ENCODE measurements around the gene AP2A1.

AP2A1 gene

GRCh38 chr19:49802836-49803528 lies 36.2 kb downstream of the AP2A1 start:
- TF ChIP-seq MYC (IDR thresholded peaks at IDR 0.05; ENCODE audit: low read depth, low read length) (no peak), MAX (IDR thresholded peaks at IDR 0.05; ENCODE audit: low read depth, low read length) (no peak), CTCF (IDR thresholded peaks at IDR 0.05; ENCODE audit: low read depth, low read length) (no peak), POLR2A (IDR thresholded peaks at IDR 0.05; ENCODE audit: extremely low read depth, insufficient read length) (no peak)
- H3K4me3 ChIP-seq (ENCODE audit: low read depth, low read length), result no peak overlapping the region
- DNase-seq (ENCODE audit: low read depth), result no peak

GRCh38 chr19:49803529-49803856 lies 36.7 kb downstream of the AP2A1 start:
- H3K4me3 ChIP-seq (ENCODE audit: low read depth, low read length), result no peak overlapping the region
- DNase-seq (ENCODE audit: low read depth), result no peak
- TF ChIP-seq MYC (IDR thresholded peaks at IDR 0.05; ENCODE audit: low read depth, low read length), result no peak
- TF ChIP-seq POLR2A (IDR thresholded peaks at IDR 0.05; ENCODE audit: extremely low read depth, insufficient read length), result no peak
- TF ChIP-seq MAX (IDR thresholded peaks at IDR 0.05; ENCODE audit: low read depth, low read length), result no peak

GRCh38 chr19:49805822-49806619 lies 39.2 kb downstream of the AP2A1 start:
- no peak overlapping the region for H3K4me3 ChIP-seq (ENCODE audit: low read depth, low read length)
- DNase-seq (ENCODE audit: low read depth), result no peak
- TF ChIP-seq CTCF (IDR thresholded peaks at IDR 0.05; ENCODE audit: low read depth, low read length) (no peak), POLR2A (IDR thresholded peaks at IDR 0.05; ENCODE audit: extremely low read depth, insufficient read length) (no peak), MYC (IDR thresholded peaks at IDR 0.05; ENCODE audit: low read depth, low read length) (no peak), MAX (IDR thresholded peaks at IDR 0.05; ENCODE audit: low read depth, low read length) (no peak)

- DNase-seq (ENCODE audit: low read depth), result no peak
Measured at GRCh38 chr19:49806620-49806959, 39.8 kb downstream of the AP2A1 start.

GRCh38 chr19:49807058-49807903 lies 40.5 kb downstream of the AP2A1 start:
- no peak overlapping the region for H3K4me3 ChIP-seq (ENCODE audit: low read depth, low read length)
- TF ChIP-seq CTCF (IDR thresholded peaks at IDR 0.05; ENCODE audit: low read depth, low read length) (no peak), MYC (IDR thresholded peaks at IDR 0.05; ENCODE audit: low read depth, low read length) (no peak), MAX (IDR thresholded peaks at IDR 0.05; ENCODE audit: low read depth, low read length) (no peak), POLR2A (IDR thresholded peaks at IDR 0.05; ENCODE audit: extremely low read depth, insufficient read length) (no peak)
- DNase-seq (ENCODE audit: low read depth), result peak; percentile 82

More at GRCh38 chr19:49806620-49806959, 39.8 kb downstream of the AP2A1 start:
- TF ChIP-seq MAX (IDR thresholded peaks at IDR 0.05; ENCODE audit: low read depth, low read length) (no peak), CTCF (IDR thresholded peaks at IDR 0.05; ENCODE audit: low read depth, low read length) (no peak), POLR2A (IDR thresholded peaks at IDR 0.05; ENCODE audit: extremely low read depth, insufficient read length) (no peak), MYC (IDR thresholded peaks at IDR 0.05; ENCODE audit: low read depth, low read length) (no peak)
- H3K4me3 ChIP-seq (ENCODE audit: low read depth, low read length), result no peak overlapping the region

All from NB4 (cell line).